SK-N-SH treated with all-trans-retinoic acid at 6 μM for 48 hours (cell line): ENCODE results near the gene TDRD9.

ENCODE experiments used
- ATAC-seq: fragments of 200-7000 bp; cut with Tn5 transposase; 3 replicates; pipeline ENCODE4 v1.9.1; 2020; ENCODE audit warnings: mild to moderate bottlenecking, moderate library complexity
- ARNTL ChIP-seq: fragments of 450-650 bp; formaldehyde crosslinking; IDR thresholded peaks from 2 replicates; pipeline ENCODE4 v1.5.0; 2020; ENCODE audit warnings: low read depth, mild to moderate bottlenecking, moderate library complexity, borderline replicate concordance
- CSDC2 ChIP-seq: fragments of 250-450 bp; sonication (Bioruptor Pico); IDR thresholded peaks from 2 replicates; pipeline ENCODE4 v1.5.0; 2020; ENCODE audit warnings: mild to moderate bottlenecking, moderate library complexity
- CSRNP3 ChIP-seq: fragments of 250-450 bp; sonication (Bioruptor Pico); IDR thresholded peaks from 2 replicates; pipeline ENCODE4 v1.5.1; 2021; ENCODE audit warnings: mild to moderate bottlenecking, moderate library complexity
- ESRRG ChIP-seq: fragments of 250-450 bp; sonication (Bioruptor Pico); IDR thresholded peaks from 2 replicates; pipeline ENCODE4 v1.6.1; 2021; ENCODE audit warnings: mild to moderate bottlenecking
- GLIS3 ChIP-seq: fragments of 250-450 bp; sonication (Bioruptor Pico); IDR thresholded peaks from 2 replicates; pipeline ENCODE4 v1.5.0; 2020; ENCODE audit warnings: mild to moderate bottlenecking, moderate library complexity
- ISL1 ChIP-seq: fragments of 250-450 bp; sonication (Bioruptor Pico); IDR thresholded peaks from 2 replicates; pipeline ENCODE4 v2.1.2; 2022; ENCODE audit warnings: mild to moderate bottlenecking, moderate library complexity
- OSR1 ChIP-seq: fragments of 250-450 bp; sonication (Bioruptor Pico); IDR thresholded peaks from 2 replicates; pipeline ENCODE4 v1.8.0; 2022; ENCODE audit warnings: moderate library complexity, mild to moderate bottlenecking, inconsistent platforms
- POU6F1 ChIP-seq: fragments of 250-450 bp; sonication (Bioruptor Pico); IDR thresholded peaks from 2 replicates; pipeline ENCODE4 v1.8.0; 2021; ENCODE audit warnings: low read depth, mild to moderate bottlenecking, moderate library complexity, borderline replicate concordance
- PPARA ChIP-seq: fragments of 250-450 bp; sonication (Bioruptor Pico); IDR thresholded peaks from 2 replicates; pipeline ENCODE4 v1.5.0; 2020; ENCODE audit warnings: mild to moderate bottlenecking, borderline replicate concordance
- SNAI2 ChIP-seq: fragments of 250-450 bp; sonication (Bioruptor Pico); IDR thresholded peaks from 2 replicates; pipeline ENCODE4 v1.5.0; 2020; ENCODE audit warnings: mild to moderate bottlenecking, moderate library complexity
- TCF4 ChIP-seq: fragments of 250-450 bp; sonication (Bioruptor Pico); IDR thresholded peaks from 2 replicates; pipeline ENCODE4 v1.8.0; 2021; ENCODE audit warnings: mild to moderate bottlenecking, moderate library complexity, borderline replicate concordance
- TOX ChIP-seq: fragments of 250-450 bp; sonication (Bioruptor Pico); IDR thresholded peaks from 2 replicates; pipeline ENCODE4 v1.8.0; 2021; ENCODE audit warnings: mild to moderate bottlenecking, moderate library complexity, borderline replicate concordance
- ZC3H10 ChIP-seq: fragments of 250-450 bp; sonication (Bioruptor Pico); IDR thresholded peaks from 2 replicates; pipeline ENCODE4 v1.5.1; 2021; ENCODE audit warnings: mild to moderate bottlenecking, moderate library complexity
- ZFP3 ChIP-seq: fragments of 250-450 bp; sonication (Bioruptor Pico); IDR thresholded peaks from 2 replicates; pipeline ENCODE4 v1.5.0; 2020; ENCODE audit warnings: mild to moderate bottlenecking, moderate library complexity
- ZFP30 ChIP-seq: fragments of 450-650 bp; formaldehyde crosslinking; IDR thresholded peaks from 2 replicates; pipeline ENCODE4 v1.5.0; 2022; ENCODE audit warnings: mild to moderate bottlenecking, moderate library complexity
- ZNF565 ChIP-seq: fragments of 450-650 bp; formaldehyde crosslinking; conservative IDR thresholded peaks from 2 replicates; pipeline ENCODE4 v1.5.0; 2020; ENCODE audit warnings: low read depth, mild to moderate bottlenecking, moderate library complexity
- ZNF70 ChIP-seq: fragments of 450-650 bp; formaldehyde crosslinking; IDR thresholded peaks from 2 replicates; pipeline ENCODE4 v1.5.0; 2020; ENCODE audit warnings: mild to moderate bottlenecking, moderate library complexity
- ZNF8 ChIP-seq: fragments of 450-650 bp; formaldehyde crosslinking; IDR thresholded peaks from 2 replicates; pipeline ENCODE4 v1.5.0; 2020; ENCODE audit warnings: mild to moderate bottlenecking, moderate library complexity
- TF ChIP-seq, protein P1 (sequence below): fragments of 250-450 bp; sonication (Bioruptor Pico); IDR thresholded peaks from 2 replicates; pipeline ENCODE4 v1.8.0; 2020; ENCODE audit warnings: mild to moderate bottlenecking, moderate library complexity, borderline replicate concordance

TDRD9 gene

GRCh38 chr14:103994535-103995184 is 66.4 kb downstream of the TDRD9 start:
- TF ChIP-seq CSDC2 (CRISPR knock-in tag) (no peak), ESRRG (CRISPR knock-in tag) (no peak), CSRNP3 (CRISPR knock-in tag) (no peak), GLIS3 (CRISPR knock-in tag) (no peak), ZFP30 (CRISPR knock-in tag) (no peak), ZNF565 (CRISPR knock-in tag) (no peak), ZFP3 (CRISPR knock-in tag) (no peak), TCF4 (no peak), ZNF8 (CRISPR knock-in tag) (no peak), ARNTL (no peak), SNAI2 (no peak), ZC3H10 (no peak), POU6F1 (CRISPR knock-in tag) (no peak), PPARA (CRISPR knock-in tag) (no peak), ZNF70 (CRISPR knock-in tag) (no peak), OSR1 (CRISPR knock-in tag) (no peak), TOX (CRISPR knock-in tag) (no peak), ISL1 (CRISPR knock-in tag) (no peak)
- TF ChIP-seq, protein P1, sequence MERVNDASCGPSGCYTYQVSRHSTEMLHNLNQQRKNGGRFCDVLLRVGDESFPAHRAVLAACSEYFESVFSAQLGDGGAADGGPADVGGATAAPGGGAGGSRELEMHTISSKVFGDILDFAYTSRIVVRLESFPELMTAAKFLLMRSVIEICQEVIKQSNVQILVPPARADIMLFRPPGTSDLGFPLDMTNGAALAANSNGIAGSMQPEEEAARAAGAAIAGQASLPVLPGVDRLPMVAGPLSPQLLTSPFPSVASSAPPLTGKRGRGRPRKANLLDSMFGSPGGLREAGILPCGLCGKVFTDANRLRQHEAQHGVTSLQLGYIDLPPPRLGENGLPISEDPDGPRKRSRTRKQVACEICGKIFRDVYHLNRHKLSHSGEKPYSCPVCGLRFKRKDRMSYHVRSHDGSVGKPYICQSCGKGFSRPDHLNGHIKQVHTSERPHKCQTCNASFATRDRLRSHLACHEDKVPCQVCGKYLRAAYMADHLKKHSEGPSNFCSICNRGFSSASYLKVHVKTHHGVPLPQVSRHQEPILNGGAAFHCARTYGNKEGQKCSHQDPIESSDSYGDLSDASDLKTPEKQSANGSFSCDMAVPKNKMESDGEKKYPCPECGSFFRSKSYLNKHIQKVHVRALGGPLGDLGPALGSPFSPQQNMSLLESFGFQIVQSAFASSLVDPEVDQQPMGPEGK (CRISPR knock-in tag), result no peak
- ATAC-seq, result no peak

DNA sequence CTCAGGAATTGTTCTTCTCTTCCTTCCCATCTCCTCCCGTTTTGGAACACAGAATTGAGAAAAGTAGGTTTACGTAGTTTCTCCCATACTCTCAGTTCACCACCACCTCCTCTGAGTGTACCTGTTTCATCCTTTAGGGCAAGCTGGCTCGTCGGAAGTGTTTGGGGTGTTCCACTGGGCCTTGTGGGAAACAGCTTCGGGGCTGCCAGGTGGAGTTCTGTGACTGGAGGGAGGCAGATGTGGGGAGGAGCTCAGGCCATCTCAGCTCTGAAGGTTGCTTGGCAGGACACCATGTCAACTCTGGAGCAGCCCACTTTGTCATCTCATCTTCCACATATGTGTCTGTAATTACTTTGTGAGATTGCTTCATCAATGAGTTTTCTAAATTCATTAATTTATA is 67.6 kb downstream of the TDRD9 start:
- TF ChIP-seq, protein P1 (CRISPR knock-in tag), result no peak
- TF ChIP-seq ZC3H10 (no peak), TCF4 (no peak), ISL1 (CRISPR knock-in tag) (no peak)
- no peak for ATAC-seq

GRCh38 chr14:103997391-103997790 is 69.1 kb downstream of the TDRD9 start:
- no peak for TF ChIP-seq GLIS3 (CRISPR knock-in tag)
- no peak for TF ChIP-seq ZC3H10
- TF ChIP-seq TOX (CRISPR knock-in tag), result no peak
- TF ChIP-seq CSRNP3 (CRISPR knock-in tag), result no peak
- no peak for TF ChIP-seq ZFP3 (CRISPR knock-in tag)
- TF ChIP-seq ZNF70 (CRISPR knock-in tag), result no peak
- TF ChIP-seq ZNF565 (CRISPR knock-in tag), result no peak
- TF ChIP-seq, protein P1 (CRISPR knock-in tag), result no peak
- no peak for TF ChIP-seq ESRRG (CRISPR knock-in tag)
- ATAC-seq, result no peak
